ENCODE data around the gene CDH4. TPM values are rescaled to one million over a fixed set of nuclear protein-coding genes. Genes with fewer than 3 reads are reported as not detected.

The CDH4 gene
- total RNA-seq, 1 experiment from 2014 or later, result 5.3 TPM

DNA sequence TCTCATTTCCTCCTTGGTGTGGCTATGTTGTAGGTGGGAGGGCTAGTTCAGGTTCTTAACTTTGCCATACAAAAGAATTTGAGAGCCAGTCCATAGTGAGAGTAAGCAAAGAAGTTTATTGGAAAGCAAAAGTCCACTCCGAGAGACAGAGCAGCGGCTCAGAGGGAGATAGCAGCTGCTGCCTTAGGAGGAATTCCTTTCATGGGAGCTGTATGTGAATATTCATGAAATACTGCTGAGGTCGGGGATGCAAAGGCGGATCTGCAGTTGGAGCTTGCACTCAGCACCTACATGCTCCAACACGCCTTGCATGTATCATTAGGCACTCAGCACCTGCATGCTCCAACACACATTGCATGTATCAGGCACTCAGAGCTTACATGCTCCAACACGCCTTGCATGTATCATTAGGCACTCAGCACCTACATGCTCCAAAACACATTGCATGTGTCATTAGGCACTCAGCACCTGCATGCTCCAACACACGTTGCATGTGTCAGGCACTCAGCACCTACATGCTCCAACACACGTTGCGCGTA, 54.9 kb downstream of the CDH4 start (continued):
- TF ChIP-seq, protein P1, sequence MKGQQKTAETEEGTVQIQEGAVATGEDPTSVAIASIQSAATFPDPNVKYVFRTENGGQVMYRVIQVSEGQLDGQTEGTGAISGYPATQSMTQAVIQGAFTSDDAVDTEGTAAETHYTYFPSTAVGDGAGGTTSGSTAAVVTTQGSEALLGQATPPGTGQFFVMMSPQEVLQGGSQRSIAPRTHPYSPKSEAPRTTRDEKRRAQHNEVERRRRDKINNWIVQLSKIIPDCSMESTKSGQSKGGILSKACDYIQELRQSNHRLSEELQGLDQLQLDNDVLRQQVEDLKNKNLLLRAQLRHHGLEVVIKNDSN (CRISPR knock-in tag; IDR thresholded peaks at IDR 0.05), result no peak
- TF ChIP-seq RELA (CRISPR knock-in tag; IDR thresholded peaks at IDR 0.05; ENCODE audit: borderline replicate concordance) (no peak), FOXP1 (CRISPR knock-in tag; IDR thresholded peaks at IDR 0.05; ENCODE audit: borderline replicate concordance) (no peak)
- TF ChIP-seq, protein P2, sequence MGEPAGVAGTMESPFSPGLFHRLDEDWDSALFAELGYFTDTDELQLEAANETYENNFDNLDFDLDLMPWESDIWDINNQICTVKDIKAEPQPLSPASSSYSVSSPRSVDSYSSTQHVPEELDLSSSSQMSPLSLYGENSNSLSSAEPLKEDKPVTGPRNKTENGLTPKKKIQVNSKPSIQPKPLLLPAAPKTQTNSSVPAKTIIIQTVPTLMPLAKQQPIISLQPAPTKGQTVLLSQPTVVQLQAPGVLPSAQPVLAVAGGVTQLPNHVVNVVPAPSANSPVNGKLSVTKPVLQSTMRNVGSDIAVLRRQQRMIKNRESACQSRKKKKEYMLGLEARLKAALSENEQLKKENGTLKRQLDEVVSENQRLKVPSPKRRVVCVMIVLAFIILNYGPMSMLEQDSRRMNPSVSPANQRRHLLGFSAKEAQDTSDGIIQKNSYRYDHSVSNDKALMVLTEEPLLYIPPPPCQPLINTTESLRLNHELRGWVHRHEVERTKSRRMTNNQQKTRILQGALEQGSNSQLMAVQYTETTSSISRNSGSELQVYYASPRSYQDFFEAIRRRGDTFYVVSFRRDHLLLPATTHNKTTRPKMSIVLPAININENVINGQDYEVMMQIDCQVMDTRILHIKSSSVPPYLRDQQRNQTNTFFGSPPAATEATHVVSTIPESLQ (CRISPR knock-in tag; IDR thresholded peaks at IDR 0.05), result no peak

DNA sequence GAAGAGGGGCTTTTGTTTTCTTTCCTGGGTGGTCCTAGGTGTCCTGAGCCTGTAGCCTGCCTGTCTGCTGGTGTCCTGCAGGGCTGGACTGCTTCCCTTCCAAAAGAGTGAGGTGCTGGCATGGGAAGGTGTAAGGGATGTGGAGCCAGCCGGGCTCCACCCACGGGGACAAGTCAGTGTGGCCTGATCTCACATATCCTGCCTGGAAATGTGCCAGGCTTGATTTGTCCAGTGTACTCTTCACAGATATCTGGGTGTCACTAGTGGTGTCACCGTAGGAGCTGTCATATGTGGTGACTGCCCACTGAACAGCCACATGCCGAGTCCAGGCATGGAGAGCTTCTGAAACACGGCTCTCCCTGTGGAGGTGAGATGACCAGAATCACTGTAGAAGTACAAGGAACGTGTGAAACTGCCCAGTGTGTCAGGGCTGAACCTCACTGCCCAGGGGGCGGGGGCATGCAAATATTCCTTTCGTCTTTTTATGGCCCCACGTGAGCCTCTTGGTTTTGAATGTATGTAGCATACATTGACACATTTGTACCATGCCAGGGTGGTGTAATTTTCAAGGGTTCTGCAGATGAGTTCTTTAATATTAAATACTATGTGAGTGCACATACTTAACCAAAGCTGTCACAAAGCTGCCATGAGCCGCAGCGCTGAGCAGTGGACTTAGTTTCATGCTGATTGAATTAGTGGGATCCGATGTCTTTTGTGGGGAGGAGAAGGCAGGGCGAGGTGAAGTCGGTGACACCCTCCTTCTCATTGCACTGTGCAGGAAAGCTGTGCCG, 55.8 kb downstream of the CDH4 start:
- ATAC-seq (peak; percentile 16; the same call in 1 of the 2 replicates), DNase-seq (ENCODE audit: low spot score) (no peak)
- Mint-ChIP-seq H3K4me1 (no peaks in the 10 kb centered on the region; the same call in 1 of the 2 replicates), H3K4me3 (no peak overlapping the region), H3K27me3 (ENCODE audit: low read depth) (peaks cover 11% of the 10 kb centered on the region; the same call in 1 of the 2 replicates), H3K27ac (0 out of 2 replicates have a peak overlapping the region, but pooled peaks have one; percentile 8), H3K9me3 (no peaks in the 10 kb centered on the region; the same call in 1 of the 2 replicates), H3K36me3 (no peaks in the 10 kb centered on the region)
- no peak for TF ChIP-seq ZNF263 (CRISPR knock-in tag; IDR thresholded peaks at IDR 0.05; ENCODE audit: low read depth)
- ChIA-PET CTCF (no interaction called here), POLR2A (interaction anchor here (1.1 kb wide), 1 partner anchor 129 kb away, joined by 3 read pairs; no protein-coding TSS in a partner anchor)

DNA sequence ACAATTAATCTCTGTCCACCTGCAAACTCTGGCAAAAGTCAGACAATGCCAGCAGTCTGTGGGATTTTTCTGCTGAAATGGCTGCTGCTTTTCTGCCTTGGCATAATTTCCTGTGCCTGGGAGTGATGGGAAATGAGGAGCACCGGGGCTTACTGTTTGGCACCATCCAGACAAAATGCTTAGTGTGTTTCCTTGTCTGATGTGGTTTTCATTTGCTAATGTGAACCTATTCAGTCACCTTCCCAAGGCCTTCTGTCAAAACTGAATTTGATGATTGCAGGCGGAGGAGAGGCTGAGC, 56.4 kb downstream of the CDH4 start:
- no peak for ATAC-seq
- POLR2A ChIA-PET, result interaction anchor here (1.1 kb wide), 1 partner anchor 128 kb away, joined by 3 read pairs; no protein-coding TSS in a partner anchor
- Mint-ChIP-seq H3K4me1 (no peaks in the 10 kb centered on the region; the same call in 1 of the 2 replicates), H3K36me3 (no peaks in the 10 kb centered on the region), H3K9me3 (no peaks in the 10 kb centered on the region; the same call in 1 of the 2 replicates), H3K27ac (0 out of 2 replicates have a peak overlapping the region, but pooled peaks have one; percentile 8), H3K4me3 (no peak overlapping the region), H3K27me3 (ENCODE audit: low read depth) (peaks cover 13% of the 10 kb centered on the region; the same call in 1 of the 2 replicates)
- CTCF ChIA-PET, result no interaction called here
- no peak for DNase-seq (ENCODE audit: low spot score)
- TF ChIP-seq, protein P3, sequence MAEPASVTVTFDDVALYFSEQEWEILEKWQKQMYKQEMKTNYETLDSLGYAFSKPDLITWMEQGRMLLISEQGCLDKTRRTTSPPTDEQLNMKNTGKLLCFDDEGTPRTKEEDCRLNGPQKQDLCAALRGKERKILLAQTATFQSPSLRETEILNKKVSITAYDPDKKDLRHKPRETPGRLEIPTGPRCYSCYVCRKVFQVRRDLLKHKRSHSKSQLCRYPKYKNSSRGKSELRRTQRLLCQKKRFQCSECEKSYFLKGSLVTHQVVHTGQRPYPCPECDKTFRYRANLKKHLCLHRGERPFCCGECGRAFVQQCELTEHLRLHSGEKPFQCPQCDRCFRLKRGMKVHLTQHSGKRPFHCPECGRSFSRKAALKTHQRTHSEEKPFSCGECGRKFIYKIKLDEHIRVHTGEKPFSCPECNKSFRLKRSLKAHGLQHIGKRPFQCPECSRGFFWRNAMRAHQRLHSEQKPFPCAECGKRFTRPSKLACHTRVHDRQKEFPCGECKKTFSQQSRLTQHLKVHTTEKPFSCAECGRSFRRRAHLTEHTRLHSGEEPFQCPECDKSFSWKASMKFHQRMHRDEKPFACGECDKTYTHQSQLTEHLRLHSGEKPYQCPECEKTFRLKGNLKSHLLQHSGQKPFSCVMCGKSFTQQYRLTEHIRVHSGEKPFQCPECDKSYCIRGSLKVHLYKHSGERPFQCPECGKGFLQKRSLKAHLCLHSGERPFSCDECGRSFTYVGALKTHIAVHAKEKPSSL (CRISPR knock-in tag; conservative IDR thresholded peaks at IDR 0.05), result no peak
- TF ChIP-seq ZNF263 (CRISPR knock-in tag; IDR thresholded peaks at IDR 0.05; ENCODE audit: low read depth) (no peak), ZNF138 (CRISPR knock-in tag; conservative IDR thresholded peaks at IDR 0.05) (no peak), HMGA2 (CRISPR knock-in tag; IDR thresholded peaks at IDR 0.05) (no peak), MXD4 (CRISPR knock-in tag; IDR thresholded peaks at IDR 0.05; ENCODE audit: borderline replicate concordance) (no peak), SOX15 (CRISPR knock-in tag; IDR thresholded peaks at IDR 0.05) (no peak), SMAD3 (CRISPR knock-in tag; IDR thresholded peaks at IDR 0.05; ENCODE audit: borderline replicate concordance) (no peak), CREM (CRISPR knock-in tag; IDR thresholded peaks at IDR 0.05) (no peak), ELF4 (CRISPR knock-in tag; IDR thresholded peaks at IDR 0.05; ENCODE audit: low read depth) (no peak), ETV6 (CRISPR knock-in tag; IDR thresholded peaks at IDR 0.05) (no peak), ZNF416 (CRISPR knock-in tag; IDR thresholded peaks at IDR 0.05) (no peak), SP1 (CRISPR knock-in tag; conservative IDR thresholded peaks at IDR 0.05) (no peak)
- TF ChIP-seq, protein P4, sequence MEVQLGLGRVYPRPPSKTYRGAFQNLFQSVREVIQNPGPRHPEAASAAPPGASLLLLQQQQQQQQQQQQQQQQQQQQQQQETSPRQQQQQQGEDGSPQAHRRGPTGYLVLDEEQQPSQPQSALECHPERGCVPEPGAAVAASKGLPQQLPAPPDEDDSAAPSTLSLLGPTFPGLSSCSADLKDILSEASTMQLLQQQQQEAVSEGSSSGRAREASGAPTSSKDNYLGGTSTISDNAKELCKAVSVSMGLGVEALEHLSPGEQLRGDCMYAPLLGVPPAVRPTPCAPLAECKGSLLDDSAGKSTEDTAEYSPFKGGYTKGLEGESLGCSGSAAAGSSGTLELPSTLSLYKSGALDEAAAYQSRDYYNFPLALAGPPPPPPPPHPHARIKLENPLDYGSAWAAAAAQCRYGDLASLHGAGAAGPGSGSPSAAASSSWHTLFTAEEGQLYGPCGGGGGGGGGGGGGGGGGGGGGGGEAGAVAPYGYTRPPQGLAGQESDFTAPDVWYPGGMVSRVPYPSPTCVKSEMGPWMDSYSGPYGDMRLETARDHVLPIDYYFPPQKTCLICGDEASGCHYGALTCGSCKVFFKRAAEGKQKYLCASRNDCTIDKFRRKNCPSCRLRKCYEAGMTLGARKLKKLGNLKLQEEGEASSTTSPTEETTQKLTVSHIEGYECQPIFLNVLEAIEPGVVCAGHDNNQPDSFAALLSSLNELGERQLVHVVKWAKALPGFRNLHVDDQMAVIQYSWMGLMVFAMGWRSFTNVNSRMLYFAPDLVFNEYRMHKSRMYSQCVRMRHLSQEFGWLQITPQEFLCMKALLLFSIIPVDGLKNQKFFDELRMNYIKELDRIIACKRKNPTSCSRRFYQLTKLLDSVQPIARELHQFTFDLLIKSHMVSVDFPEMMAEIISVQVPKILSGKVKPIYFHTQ (CRISPR knock-in tag; IDR thresholded peaks at IDR 0.05), result no peak
- TF ChIP-seq, protein P5, sequence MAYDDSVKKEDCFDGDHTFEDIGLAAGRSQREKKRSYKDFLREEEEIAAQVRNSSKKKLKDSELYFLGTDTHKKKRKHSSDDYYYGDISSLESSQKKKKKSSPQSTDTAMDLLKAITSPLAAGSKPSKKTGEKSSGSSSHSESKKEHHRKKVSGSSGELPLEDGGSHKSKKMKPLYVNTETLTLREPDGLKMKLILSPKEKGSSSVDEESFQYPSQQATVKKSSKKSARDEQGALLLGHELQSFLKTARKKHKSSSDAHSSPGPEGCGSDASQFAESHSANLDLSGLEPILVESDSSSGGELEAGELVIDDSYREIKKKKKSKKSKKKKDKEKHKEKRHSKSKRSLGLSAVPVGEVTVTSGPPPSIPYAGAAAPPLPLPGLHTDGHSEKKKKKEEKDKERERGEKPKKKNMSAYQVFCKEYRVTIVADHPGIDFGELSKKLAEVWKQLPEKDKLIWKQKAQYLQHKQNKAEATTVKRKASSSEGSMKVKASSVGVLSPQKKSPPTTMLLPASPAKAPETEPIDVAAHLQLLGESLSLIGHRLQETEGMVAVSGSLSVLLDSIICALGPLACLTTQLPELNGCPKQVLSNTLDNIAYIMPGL (CRISPR knock-in tag; IDR thresholded peaks at IDR 0.05), result no peak
- TF ChIP-seq, protein P6, sequence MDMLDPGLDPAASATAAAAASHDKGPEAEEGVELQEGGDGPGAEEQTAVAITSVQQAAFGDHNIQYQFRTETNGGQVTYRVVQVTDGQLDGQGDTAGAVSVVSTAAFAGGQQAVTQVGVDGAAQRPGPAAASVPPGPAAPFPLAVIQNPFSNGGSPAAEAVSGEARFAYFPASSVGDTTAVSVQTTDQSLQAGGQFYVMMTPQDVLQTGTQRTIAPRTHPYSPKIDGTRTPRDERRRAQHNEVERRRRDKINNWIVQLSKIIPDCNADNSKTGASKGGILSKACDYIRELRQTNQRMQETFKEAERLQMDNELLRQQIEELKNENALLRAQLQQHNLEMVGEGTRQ (CRISPR knock-in tag; IDR thresholded peaks at IDR 0.05), result no peak
- TF ChIP-seq, protein P7, sequence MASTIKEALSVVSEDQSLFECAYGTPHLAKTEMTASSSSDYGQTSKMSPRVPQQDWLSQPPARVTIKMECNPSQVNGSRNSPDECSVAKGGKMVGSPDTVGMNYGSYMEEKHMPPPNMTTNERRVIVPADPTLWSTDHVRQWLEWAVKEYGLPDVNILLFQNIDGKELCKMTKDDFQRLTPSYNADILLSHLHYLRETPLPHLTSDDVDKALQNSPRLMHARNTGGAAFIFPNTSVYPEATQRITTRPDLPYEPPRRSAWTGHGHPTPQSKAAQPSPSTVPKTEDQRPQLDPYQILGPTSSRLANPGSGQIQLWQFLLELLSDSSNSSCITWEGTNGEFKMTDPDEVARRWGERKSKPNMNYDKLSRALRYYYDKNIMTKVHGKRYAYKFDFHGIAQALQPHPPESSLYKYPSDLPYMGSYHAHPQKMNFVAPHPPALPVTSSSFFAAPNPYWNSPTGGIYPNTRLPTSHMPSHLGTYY (CRISPR knock-in tag; IDR thresholded peaks at IDR 0.05), result no peak
